ENCODE measurements around the gene ATP6V1F.

Gene ATP6V1F

DNA sequence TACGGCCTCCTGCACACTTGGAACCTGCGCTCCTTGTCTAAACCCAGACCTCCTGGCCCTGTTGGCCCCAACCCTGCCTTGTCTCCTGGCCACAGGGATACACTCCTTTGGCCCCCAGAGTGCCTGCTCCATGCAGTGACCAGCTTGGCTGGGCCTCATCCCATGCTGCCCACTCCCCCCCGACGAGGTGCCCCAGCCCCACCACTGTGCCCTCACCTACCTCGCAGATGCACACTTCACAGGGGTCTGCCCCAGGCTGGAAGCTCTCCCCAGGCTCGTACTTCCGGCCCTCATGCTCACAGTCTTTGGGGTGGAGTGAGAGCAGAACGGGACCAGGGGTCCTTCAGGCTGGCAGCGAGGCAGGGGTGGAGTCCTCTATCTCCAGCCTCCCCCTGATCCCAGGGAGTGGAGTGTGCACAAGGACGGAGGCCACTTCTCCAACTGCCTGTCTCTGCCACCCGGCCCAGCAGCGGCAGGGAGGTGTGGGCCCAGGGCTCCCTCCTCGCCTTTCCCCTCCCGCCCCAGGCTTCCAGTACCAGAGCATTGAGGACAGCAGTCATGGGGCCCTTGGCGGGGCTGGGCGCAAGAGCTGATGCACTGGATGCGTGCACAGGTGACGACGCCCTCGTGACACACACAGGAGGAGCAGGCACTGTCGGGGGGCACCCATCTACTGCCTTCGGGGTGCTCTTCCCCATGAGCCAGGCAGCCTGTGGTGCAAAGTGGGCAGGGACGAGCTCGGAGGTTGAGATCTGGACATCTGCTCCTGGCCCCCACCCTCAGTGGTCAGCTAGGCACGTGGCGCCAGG is 22.1 kb downstream of the ATP6V1F start:
- no peak for DNase-seq

DNA sequence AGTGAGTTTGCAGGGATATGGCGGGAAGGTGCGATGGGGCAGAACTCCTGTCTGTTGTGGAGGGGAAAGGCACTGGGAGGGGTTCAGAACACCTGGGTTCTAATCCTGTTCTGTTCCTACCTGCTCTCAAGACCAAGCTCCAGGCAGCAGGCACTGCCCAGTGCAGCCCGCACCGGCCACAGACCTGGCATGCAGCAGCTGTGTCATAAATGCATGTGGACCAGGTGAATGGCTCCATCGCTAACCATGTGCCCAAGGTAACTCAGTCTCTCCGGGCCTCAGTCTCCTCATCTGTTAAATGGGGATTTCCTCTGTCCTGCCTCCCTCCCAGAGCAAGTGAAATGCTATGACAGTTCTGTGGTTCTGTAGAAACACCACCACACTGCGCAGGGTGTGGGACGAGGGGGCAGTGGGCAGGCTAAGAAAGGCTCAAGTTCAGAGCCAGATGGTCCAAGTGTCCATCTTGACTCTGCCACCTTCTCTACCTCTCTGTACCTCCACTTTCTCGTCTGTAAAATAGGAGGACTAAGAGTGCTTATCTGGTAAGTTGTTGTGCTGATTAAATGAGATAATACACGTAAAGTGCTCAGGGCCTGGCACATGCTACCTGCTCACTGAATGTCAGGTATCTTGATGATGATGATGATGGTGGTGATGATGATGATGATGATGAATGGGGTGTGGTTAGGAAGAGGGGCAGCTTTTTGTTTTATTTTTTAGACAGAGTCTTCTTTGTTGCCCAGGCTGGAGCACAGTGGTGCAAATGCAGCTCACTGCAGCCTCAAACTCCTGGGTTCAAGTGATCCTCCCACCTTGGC is 22.9 kb downstream of the ATP6V1F start:
- DNase-seq: no peak

DNA sequence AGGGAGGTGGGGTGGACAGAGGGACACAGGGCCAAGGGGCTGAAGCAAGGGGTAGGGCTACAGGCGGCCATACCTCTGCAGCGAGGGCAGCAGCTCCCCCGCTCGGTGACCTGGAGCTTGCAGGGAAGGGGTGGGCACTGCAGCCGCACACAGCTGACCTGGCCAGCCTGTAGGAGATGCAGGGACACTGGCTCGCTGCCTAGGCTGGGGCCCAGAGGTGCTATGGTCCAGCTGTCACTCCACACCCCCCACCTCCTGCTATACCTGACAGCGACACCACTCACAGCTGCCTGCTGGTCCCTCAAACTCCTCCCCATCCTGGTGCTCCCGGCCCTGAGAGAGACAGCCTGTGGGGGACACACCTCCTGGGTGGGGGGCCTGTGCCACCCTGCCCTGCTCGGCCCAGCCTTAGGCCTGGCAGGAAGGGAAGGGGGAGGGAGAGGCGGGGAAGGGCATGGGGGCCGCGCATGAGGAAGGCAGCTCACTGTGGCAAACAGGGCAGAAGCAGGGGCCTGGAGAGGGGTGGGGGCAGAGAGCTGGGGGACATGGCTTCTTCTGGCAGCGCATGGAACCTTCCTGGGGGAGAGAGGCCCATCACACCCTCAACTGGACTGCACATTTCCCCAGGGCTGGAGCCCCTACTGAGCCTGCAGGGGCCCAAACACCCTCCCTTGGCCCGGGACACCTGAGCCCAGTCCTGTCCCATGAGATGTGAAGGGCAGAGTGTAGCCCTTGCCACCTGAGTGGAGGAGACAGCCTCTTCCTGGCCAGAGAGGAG is 23.9 kb downstream of the ATP6V1F start:
- DNase-seq: no peak

DNA sequence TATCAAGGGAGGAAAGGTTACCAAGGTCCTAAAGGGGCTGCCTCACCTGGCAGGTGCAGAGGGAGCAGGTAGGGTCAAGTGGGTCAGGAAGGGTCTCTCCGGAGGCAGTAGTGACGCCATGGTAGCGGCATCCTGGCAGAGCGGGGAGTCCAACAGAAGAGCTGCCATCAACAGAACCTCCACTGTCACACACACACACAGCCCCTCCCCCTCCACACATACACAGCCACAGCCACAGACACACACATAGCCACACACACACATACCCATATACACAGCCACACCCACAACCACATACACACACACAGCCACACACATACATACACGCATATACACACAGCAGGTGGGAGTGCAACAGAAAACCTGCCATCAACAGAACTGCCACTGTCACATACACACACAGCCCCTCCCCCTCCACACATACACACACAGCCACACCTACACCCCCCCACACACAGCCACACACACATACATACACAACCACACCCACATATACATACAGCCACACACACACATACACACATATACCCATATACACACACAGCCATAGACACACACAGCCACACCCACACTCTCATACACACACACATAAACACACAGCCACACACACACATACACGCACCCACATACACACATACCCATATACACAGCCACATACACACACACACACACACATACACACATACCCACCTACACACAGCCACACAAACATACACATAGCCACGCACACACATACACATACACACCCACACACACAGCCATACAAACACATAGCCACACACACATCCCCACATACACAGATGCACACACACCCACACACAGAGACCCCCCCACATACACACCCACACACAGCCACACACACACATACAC is 24.7 kb downstream of the ATP6V1F start:
- DNase-seq: no peak

DNA sequence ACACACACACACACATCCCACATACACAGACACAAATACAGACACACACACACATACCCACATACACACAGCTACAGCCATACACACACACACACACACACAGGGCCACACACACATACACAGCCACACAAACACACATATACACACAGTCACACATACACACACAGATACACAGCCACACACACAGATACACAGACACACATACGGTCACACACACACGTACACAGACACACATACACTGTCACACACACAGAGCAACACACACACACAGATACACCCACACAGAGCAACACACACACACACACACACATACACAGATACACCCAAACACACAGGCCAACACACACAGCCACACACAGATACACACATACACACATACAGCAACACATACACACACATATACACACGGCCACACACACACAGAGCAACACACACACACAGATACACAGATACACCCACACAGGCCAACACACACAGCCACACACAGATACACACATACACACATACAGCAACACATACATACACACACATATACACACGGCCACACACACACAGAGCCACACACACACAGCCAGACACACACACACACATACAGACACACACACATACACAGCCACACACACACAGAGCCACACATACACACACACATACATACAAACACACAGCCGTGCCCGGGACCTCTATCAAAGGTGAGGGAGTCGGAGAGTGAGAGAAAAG is 25.5 kb downstream of the ATP6V1F start:
- DNase-seq: no peak

DNA sequence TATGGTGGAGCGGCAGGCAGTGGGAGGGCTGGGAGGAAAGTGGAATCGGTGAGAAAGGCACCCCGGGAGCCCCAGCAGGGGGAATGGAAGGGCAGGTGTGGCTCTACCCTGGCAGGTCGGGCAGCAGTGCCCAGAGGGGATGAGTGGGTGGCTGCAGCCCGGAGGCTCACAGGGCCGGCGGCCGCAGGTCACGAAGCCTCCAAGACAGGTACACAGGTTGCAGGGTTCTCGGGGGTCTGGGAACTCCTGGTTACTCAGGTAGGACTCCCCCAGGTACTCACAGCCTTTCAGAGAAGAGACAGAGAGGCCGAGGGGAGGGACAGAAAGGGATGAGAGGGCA is 26.1 kb downstream of the ATP6V1F start:
- no peak for DNase-seq

DNA sequence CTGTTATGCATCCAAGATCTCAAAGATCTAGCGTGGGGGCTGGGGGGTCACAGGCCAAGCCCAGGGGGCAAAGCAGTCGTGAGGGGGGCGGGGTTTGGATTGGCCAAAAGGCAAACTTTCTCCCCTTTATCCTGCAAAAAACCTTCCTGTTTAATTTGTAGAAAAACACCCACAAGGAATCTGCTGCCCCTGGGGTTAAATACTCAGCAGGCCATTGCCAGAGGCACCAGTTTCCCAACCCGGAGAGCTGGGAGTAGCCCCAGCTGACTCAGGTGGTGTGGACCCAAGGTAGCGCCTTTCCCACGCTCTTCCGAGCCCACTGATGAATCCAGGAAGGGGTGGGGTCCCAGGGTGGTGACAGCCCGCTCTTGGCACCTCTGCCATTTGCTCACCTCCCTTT is 26.5 kb downstream of the ATP6V1F start:
- DNase-seq: no peak

DNA sequence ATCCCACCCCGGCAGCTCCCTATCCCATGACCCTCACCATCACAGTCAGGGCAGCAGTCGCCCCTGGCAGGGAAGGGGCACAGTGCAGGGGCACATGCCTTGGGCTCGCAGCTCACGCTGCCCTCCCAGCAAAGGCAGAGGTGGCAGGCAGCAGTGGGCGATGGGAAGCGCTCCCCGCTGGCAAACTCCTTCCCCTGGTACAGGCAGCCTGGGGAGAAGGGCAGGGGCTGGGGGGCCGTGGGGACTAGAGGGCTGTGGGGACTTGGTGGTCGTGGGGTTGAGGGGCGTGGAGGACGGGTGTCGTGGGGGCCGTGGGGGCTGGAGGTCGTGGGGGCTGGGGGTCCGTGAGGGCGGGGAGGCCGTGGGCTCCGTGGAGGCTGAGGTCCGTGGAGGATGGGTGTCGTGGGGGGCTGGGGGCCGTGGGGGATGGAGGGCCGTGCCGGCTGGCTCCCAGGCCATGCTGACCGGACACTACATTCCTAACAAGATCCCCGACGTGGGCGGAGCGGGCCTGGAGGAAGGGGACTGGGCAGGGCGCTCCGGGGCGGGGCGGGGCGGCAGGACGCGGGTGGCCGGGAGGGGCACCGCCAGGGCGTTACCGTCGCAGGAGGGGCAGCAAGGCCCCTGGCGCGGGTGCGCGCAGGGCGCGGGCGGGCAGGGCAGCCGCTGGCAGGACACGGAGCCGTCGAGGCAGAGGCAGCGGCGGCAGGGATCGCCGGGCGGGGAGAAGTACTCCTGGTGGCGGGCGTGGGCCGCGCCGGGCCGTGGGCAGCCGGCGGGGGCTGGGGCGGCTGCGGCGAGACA is 27.9 kb downstream of the ATP6V1F start:
- DNase-seq: no peak

DNA sequence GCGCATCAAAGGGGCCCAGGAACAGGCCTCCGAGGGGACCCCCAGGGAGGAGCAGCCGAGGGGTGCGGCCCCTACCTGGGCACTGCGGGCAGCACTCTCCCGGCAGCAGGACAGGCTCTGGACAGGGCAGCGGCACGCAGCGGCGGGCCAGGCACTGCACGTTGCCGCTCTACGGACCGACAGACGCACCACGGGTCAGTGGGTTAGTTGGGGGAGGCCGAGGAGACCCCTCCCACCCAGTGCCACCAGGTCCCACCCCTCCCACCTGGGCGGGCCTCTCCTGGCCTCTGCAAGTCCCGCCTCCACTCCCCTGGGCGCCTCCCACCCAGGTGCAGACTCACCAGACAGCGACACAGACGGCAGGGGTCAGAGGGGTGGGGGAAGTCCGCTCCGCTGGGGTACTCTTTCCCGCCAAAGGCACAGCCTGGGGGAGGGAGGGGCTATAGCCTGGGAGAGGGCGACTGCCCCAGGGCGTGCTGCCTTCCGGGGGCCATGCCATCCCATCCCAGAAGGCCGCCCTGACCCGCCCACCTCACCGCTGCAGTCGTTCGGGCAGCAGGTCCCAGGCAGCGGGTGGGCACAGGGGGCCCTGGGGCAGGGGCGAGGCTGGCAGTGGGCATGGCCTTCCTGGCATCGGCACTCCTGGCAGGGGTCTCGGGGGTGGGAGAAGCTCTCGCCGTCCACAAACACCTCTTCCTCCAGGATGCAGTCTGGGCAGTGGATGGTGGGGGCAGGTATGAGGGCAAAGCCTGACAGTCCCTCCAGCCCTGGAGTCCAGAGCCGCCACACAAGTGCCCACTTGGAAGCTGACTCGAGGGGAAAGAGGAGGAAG is 28.7 kb downstream of the ATP6V1F start:
- DNase-seq: no peak

DNA sequence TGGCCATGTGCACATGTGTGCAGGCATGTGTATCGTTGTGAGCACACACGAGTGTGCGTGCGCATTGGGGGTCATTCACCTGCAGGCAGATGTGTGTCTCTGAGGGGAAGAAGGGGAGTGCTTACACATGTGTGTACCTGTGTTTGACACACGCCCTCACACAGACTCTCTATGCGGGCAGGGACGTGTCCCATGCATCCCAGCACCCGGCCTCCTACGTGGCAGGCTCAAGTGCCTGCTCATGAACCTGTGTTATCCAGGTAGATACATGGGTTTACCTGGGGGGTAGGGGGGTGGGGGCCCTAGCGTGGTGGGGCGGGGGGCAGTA is 29.2 kb downstream of the ATP6V1F start:
- no peak for DNase-seq

DNA sequence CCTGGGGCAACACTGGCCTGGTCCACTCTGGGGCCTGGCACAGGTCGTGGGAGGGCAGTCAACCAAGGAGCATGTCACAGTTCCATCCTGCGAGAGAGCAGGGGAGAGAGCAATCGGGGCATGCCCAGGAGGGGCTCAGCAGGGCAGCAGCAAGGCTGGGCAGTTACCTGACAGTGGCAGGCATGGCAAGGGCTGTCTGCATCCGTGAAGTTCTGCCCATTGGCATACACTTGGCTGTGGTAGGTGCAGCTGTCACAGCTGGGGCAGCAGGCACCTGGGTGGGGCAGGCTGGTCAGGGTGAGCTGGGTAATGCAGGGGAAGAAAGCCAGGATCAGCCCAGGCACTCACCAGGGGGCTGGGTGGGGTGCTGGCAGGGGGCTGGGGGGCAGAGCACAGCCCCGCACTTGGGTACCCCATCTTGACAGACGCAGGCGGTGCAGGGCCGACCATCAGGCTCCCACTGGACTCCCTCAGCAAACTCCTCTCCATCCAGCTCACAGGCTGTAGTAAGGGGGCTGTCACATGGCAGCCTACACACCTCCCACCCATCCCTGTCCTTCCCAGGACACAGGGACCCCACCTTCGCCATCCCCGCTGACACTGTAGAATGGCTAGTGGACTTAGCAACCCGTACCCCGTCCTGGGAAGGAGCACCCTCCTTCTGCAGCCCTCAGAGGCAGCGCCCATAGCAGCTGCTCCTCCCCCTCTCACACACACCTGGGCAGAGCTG is 30.0 kb downstream of the ATP6V1F start:
- no peak for DNase-seq

DNA sequence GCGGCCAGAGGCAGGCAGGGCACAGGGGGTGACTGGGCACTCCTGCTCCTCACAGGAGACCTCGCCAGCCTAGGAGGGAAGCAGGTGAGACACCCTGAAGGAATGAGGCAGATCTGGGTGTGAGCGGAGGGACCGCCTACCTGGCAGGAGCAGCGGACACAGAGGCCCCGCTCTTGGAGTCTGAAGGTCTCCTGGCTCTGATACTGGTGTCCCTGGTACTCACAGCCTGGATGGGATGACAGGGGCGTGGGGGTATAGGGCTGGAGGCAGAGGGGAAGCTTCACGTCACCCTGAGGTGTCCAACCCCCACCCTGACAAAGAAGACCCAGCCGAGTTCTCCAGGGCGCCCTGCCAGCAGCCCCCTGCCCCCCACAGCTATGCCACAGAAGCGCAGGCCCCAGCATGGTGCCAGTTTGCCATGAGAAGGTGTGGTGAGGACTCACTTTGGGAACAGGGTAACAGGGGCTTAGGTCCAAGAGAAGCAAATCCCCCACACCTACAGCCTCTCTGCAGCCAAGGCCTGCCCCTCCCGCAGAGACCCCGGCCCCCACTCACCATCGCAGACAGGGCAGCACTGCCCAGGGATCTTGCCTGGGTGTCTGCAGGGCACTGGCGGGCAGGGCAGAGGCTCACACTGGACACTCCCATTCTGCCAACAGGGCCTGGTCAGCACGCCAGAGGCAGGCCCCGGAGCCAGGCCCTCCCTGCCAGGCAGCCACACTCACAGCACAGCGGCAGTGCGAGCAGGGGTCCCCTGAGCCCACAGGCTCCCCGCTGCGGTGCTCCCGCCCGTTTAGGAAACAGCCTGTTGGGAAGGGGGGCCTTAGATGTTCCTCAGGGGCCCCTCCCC is 30.8 kb downstream of the ATP6V1F start:
- no peak for DNase-seq

DNA sequence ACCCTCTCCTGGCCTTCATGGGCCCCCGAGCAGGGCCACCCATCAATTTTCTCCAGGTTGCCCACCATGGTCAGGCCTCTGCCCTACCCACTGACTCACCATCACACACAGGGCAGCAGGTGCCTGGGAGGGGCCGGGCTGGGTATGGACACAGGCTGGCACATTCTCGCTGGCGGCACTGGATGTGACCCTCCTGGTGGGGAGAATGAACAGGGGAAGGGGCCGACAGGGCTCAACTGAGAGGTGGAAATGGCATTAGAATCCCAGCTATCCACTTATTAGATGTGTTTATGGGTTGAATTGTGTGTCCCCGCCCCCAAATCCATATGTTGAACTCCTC is 31.4 kb downstream of the ATP6V1F start:
- DNase-seq: no peak

DNA sequence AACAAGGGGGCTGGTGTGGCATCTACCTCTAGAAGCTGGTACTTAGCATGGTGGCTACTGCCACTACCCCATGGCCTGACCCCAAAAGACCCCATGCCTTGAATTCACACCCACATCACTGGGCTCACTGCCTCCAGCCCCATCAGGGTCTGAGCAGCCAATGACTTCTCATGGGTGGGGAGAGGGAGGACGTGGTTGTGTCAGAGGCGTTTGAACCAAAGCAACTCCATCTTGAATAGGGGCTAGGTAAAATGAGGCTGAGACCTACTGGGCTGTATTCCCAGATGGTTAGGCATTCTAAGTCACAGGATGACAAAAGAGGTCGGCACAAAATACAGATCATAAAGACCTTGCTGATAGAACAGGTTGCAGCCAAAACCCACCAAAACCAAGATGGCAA is 32.7 kb downstream of the ATP6V1F start:
- DNase-seq: no peak

DNA sequence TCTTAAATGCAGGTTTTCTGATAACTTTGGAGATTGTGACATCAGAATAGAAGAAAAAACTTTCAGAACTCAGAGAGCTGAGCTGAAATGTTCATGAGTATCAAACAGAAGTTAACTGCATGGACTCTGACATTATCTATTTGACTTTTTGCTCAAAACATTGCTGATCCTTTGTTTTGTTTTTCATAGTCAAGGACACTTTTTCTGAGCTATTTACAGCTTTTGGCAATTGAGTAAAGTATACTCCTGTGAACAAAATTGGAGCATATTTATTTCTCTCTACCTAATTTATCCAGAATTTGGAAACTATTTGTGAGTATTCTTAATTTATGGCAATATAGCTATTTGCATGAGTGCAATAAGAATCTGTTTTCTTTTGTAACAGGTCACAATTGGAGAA is 36.7 kb downstream of the ATP6V1F start:
- DNase-seq: no peak

DNA sequence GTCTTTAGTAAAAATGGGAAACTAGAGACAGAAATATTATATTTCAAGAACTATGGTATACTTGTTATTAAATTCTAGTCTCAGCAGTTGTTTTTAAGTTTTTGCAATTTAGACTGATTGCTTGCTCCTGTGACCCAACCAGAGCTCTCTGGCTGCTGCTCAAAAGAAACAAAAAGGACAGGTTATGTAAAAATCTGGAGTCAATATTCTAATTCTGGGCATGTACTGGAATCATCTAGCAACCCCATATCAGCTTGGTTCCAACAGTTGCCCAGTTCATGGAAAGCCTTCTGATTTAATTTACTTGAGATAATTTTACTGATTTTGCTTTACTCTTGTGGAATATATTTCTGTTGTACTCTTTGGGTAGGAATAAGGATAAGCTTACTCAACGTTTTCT is 37.6 kb downstream of the ATP6V1F start:
- no peak for DNase-seq

DNA sequence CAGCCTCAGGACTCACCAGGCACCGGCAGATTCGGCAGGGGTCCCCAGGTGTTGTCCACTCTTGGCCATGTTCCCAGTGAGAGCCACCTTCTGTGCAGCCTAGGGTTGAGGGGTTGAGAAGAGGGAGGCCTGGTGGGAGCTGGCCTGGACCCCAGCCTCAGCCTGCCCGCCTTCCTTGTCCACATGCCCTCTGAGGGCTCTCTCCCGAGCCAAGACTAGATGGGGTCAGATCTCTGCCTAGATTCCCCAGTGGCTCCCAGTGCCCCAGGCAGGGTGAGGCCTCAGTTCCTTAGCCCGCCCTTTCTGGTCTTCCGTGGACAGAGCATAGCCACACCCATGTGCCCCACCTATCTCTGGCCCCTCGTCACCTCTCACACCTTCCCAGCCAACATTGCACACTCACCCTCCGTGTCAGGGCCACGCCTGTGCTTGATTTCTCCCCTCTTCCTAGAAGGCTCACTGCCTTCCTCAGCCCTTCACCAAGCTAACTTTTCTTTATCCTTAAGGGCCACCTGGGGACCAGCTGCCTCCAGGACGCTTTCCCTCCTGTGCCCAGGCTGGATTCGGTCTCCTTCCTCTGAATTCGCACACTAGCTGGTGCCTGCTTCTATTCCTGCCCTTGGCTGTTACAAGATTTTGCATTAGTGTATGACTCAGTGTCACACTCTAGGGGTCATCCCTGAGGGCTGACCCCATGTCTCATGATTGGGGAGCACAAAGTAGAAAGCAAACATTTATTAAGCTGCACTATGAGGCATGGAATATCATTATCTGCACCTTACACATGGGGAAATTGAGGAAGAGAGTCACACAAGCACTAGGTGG is 40.3 kb downstream of the ATP6V1F start:
- no peak for DNase-seq

All from AML-193 (cell line).